Panc1 (cell line): ENCODE results near the gene CCT7. TPM values are rescaled to one million over a fixed set of nuclear protein-coding genes. Genes with fewer than 3 reads are reported as not detected.

Experiments used
- ATAC-seq: fragments of 200-7000 bp; cut with Tn5 transposase; 2 replicates; pipeline ENCODE4 v1.9.1; 2020; ENCODE audit warnings: mild to moderate bottlenecking, moderate library complexity
- BruUV-seq: library from RNA; stranded (reverse); fragments of 400-500 nt; replicated peaks from 2 replicates; lab custom pipeline; 2021; lab: Mats Ljungman, UMichigan
- CTCF ChIA-PET: fragments of 300-600 bp; sonication (Branson Sonifier 250); formaldehyde crosslinking; loops from one replicate; lab custom pipeline; 2022; ENCODE audit warnings: antibody characterized with exemption; lab: Charles Lee
- POLR2A ChIA-PET: fragments of 300-600 bp; sonication (Branson Sonifier 250); formaldehyde crosslinking; loops from one replicate; lab custom pipeline; 2022; ENCODE audit warnings: antibody characterized with exemption; lab: Charles Lee
- DNase-seq: peaks from one replicate; pipeline ENCODE4 v3.0.0-alpha.2; 2010; ENCODE audit warnings: low read depth, low spot score
- H3K27ac ChIP-seq: 2 replicates; pipeline ENCODE4 v1.5.1; 2011; ENCODE audit warnings: mild to moderate bottlenecking, low read length, inconsistent platforms
- H3K27me3 ChIP-seq: fragments of 200-500 bp; sonication (Bioruptor generic); 2 replicates; pipeline ENCODE4 v1.6.0; 2014; ENCODE audit warnings: low read length, inconsistent platforms; ENCODE audit not compliant: control insufficient read depth, insufficient read depth
- H3K36me3 ChIP-seq: fragments of 200-500 bp; sonication (Bioruptor generic); 2 replicates; pipeline ENCODE4 v1.5.1; 2014; ENCODE audit warnings: inconsistent platforms, mild to moderate bottlenecking, low read length, moderate library complexity; ENCODE audit not compliant: control insufficient read depth, insufficient read depth
- H3K4me1 ChIP-seq: 2 replicates; pipeline ENCODE4 v1.5.1; 2011; ENCODE audit warnings: inconsistent platforms, mild to moderate bottlenecking, low read length, moderate library complexity; ENCODE audit not compliant: control insufficient read depth, insufficient read depth
- H3K4me3 ChIP-seq, 2 experiments: 2 replicates each; pipeline ENCODE4 v1.5.1; 2011 to 2012; ENCODE audit warnings: low read depth in 2 of 2, low read length in 2 of 2, mild to moderate bottlenecking in 2 of 2, inconsistent platforms in 1 of 2, moderate library complexity in 1 of 2
- H3K9me3 ChIP-seq: fragments of 200-500 bp; sonication (Bioruptor generic); 2 replicates; pipeline ENCODE4 v1.5.1; 2014; ENCODE audit warnings: low read depth, mild to moderate bottlenecking, inconsistent platforms, low read length, moderate library complexity; ENCODE audit not compliant: control insufficient read depth, insufficient read depth
- POLR2AphosphoS5 ChIP-seq: IDR thresholded peaks from 2 replicates; pipeline ENCODE4 v1.6.1; 2012; ENCODE audit warnings: mild to moderate bottlenecking, low read depth, low read length, moderate library complexity
- SIN3A ChIP-seq: IDR thresholded peaks from 2 replicates; pipeline ENCODE4 v1.6.1; 2012; ENCODE audit warnings: low read depth, mild to moderate bottlenecking, low read length, moderate library complexity, borderline replicate concordance; ENCODE audit not compliant: insufficient read depth
- TCF7L2 ChIP-seq: IDR thresholded peaks from 2 replicates; pipeline ENCODE4 v1.6.1; 2011; ENCODE audit warnings: mild to moderate bottlenecking, low read depth, low read length, inconsistent platforms
- in situ Hi-C: cut with HindIII; loops from 2 replicates; pipeline ENCODE4 v1.10.0; 2016; ENCODE audit warnings: low sequenced_read_pairs, low pct_unique_long_range_greater_than_20kb
- intact Hi-C: fragments of 100-400 bp; cut with micrococcal nuclease; formaldehyde crosslinking; loops from one replicate; pipeline ENCODE4 v1.10.0; 2022; ENCODE audit not compliant: unreplicated experiment
- total RNA-seq: library from RNA; stranded (reverse); gene quantifications from one replicate; pipeline ENCODE4 v1.2.1, GENCODE V29; 2021; ENCODE audit not compliant: unreplicated experiment
- TF ChIP-seq, protein P1 (sequence below), 2 experiments: IDR thresholded peaks; 2 replicates each; pipeline ENCODE4 v1.6.1; 2011 to 2012; ENCODE audit warnings: low read depth in 2 of 2, control low read depth in 1 of 2, low read length in 1 of 2, mild to moderate bottlenecking in 1 of 2, moderate library complexity in 1 of 2; ENCODE audit not compliant: insufficient read depth in 1 of 2
- TF ChIP-seq, protein P2 (sequence below): fragments of 450-650 bp; IDR thresholded peaks from 2 replicates; pipeline ENCODE4 v1.5.1; 2017; ENCODE audit warnings: mild to moderate bottlenecking

CCT7 gene
- total RNA-seq, 1 experiment from 2014 or later, result 426 TPM

- intact Hi-C loops, result no loop called here
- TF ChIP-seq, protein P1, sequence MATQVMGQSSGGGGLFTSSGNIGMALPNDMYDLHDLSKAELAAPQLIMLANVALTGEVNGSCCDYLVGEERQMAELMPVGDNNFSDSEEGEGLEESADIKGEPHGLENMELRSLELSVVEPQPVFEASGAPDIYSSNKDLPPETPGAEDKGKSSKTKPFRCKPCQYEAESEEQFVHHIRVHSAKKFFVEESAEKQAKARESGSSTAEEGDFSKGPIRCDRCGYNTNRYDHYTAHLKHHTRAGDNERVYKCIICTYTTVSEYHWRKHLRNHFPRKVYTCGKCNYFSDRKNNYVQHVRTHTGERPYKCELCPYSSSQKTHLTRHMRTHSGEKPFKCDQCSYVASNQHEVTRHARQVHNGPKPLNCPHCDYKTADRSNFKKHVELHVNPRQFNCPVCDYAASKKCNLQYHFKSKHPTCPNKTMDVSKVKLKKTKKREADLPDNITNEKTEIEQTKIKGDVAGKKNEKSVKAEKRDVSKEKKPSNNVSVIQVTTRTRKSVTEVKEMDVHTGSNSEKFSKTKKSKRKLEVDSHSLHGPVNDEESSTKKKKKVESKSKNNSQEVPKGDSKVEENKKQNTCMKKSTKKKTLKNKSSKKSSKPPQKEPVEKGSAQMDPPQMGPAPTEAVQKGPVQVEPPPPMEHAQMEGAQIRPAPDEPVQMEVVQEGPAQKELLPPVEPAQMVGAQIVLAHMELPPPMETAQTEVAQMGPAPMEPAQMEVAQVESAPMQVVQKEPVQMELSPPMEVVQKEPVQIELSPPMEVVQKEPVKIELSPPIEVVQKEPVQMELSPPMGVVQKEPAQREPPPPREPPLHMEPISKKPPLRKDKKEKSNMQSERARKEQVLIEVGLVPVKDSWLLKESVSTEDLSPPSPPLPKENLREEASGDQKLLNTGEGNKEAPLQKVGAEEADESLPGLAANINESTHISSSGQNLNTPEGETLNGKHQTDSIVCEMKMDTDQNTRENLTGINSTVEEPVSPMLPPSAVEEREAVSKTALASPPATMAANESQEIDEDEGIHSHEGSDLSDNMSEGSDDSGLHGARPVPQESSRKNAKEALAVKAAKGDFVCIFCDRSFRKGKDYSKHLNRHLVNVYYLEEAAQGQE (IDR thresholded peaks at IDR 0.05; ENCODE audit: insufficient read depth in 1 of 2, low read depth in 2 of 2, low read length in 1 of 2), result no peak
- TF ChIP-seq SIN3A (no peak), TCF7L2 (no peak), POLR2AphosphoS5 (no peak)
- TF ChIP-seq, protein P2, sequence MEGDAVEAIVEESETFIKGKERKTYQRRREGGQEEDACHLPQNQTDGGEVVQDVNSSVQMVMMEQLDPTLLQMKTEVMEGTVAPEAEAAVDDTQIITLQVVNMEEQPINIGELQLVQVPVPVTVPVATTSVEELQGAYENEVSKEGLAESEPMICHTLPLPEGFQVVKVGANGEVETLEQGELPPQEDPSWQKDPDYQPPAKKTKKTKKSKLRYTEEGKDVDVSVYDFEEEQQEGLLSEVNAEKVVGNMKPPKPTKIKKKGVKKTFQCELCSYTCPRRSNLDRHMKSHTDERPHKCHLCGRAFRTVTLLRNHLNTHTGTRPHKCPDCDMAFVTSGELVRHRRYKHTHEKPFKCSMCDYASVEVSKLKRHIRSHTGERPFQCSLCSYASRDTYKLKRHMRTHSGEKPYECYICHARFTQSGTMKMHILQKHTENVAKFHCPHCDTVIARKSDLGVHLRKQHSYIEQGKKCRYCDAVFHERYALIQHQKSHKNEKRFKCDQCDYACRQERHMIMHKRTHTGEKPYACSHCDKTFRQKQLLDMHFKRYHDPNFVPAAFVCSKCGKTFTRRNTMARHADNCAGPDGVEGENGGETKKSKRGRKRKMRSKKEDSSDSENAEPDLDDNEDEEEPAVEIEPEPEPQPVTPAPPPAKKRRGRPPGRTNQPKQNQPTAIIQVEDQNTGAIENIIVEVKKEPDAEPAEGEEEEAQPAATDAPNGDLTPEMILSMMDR, result no peak
- ATAC-seq (no peak), DNase-seq (no peak)
- Histone ChIP-seq H3K27ac (no peak overlapping the region), H3K4me3 (no peak overlapping the region), H3K4me1 (no peaks in the 10 kb centered on the region), H3K27me3 (no peaks in the 10 kb centered on the region), H3K9me3 (no peaks in the 10 kb centered on the region), H3K36me3 (no peaks in the 10 kb centered on the region)
- POLR2A ChIA-PET, result no interaction called here
- CTCF ChIA-PET, result no interaction called here
- BruUV-seq, result no TSS peak
- in situ Hi-C loops, result no loop called here
Measured at GRCh38 chr2:73259276-73259675, 25.2 kb downstream of the CCT7 start.

DNA sequence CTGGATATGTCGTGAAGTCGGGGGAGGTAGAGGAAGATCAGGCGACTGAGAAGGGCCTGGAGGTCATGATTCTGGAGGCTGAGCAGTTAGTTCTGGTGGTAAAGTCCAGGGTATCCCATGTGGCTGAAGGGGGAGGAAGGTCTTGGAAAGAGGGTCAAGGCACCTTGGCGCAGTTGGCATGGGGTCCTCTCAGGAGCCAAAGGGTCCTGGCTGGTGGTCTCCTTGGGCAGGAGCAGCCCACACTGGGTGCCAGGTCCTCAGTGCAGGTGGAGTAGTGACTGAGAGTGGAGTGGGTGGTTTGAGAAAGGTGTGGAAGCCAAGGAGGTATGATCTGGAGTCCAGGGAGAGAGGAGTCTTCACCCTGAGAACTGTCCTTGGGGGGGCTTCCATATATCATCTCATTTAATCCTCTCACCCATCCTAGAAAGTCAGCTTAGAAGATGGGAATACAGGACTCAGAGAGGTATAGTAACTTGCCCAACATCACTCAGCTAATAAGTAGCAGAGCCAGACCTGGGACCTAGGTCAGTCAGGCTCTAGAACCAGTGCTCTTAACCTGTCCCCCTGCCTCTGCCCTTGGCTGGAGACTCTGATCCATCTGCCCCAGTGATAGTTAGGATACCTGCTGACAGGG lies 25.7 kb downstream of the CCT7 start:
- Histone ChIP-seq H3K27me3 (no peaks in the 10 kb centered on the region), H3K27ac (no peak overlapping the region), H3K36me3 (no peaks in the 10 kb centered on the region), H3K4me3 (no peak overlapping the region), H3K4me1 (no peaks in the 10 kb centered on the region), H3K9me3 (no peaks in the 10 kb centered on the region)
- DNase-seq, result no peak
- intact Hi-C loops (no loop called here), in situ Hi-C loops (no loop called here)
- CTCF ChIA-PET, result no interaction called here
- TF ChIP-seq, protein P2, result no peak
- TF ChIP-seq TCF7L2 (no peak), POLR2AphosphoS5 (no peak), SIN3A (no peak)
- TF ChIP-seq, protein P1 (IDR thresholded peaks at IDR 0.05; ENCODE audit: insufficient read depth in 1 of 2, low read depth in 2 of 2, low read length in 1 of 2), result no peak
- peak; percentile 28 for ATAC-seq
- POLR2A ChIA-PET, result interaction anchor here (1.1 kb wide), 1 partner anchor 37 kb away, joined by 4 read pairs; no protein-coding TSS in a partner anchor
- BruUV-seq, result no TSS peak
